Karpas-422 (cell line): ENCODE measurements around the gene LCP2. TPM values are rescaled to one million over a fixed set of nuclear protein-coding genes. Genes with fewer than 3 reads are reported as not detected.

ENCODE experiments used
- DNase-seq: peaks from one replicate; pipeline ENCODE4 v3.0.0-alpha.2; 2015
- H2AFZ ChIP-seq: fragments of 200-600 bp; sonication (generic); 2 replicates; pipeline ENCODE4 v1.6.1; 2014; ENCODE audit warnings: antibody characterized with exemption, low read length, mixed read lengths
- H3K27ac ChIP-seq: fragments of 200-600 bp; sonication (generic); 2 replicates; pipeline ENCODE4 v1.5.1; 2014; ENCODE audit warnings: mild to moderate bottlenecking, low read length, moderate library complexity
- H3K27me3 ChIP-seq: fragments of 200-600 bp; sonication (generic); 2 replicates; pipeline ENCODE4 v1.6.1; 2014; ENCODE audit warnings: low read length, mixed read lengths
- H3K36me3 ChIP-seq: fragments of 200-600 bp; sonication (generic); 2 replicates; pipeline ENCODE4 v1.6.1; 2014; ENCODE audit warnings: low read length, mixed read lengths; ENCODE audit not compliant: insufficient read depth
- H3K4me1 ChIP-seq: fragments of 200-600 bp; sonication (generic); 2 replicates; pipeline ENCODE4 v1.6.1; 2014; ENCODE audit warnings: mild to moderate bottlenecking, low read length, mixed read lengths
- H3K4me2 ChIP-seq: fragments of 200-600 bp; sonication (generic); 2 replicates; pipeline ENCODE4 v1.6.1; 2014; ENCODE audit warnings: low read length, low read depth, mild to moderate bottlenecking; ENCODE audit not compliant: poor library complexity, severe bottlenecking
- H3K4me3 ChIP-seq: fragments of 200-600 bp; sonication (generic); 2 replicates; pipeline ENCODE4 v1.5.1; 2014; ENCODE audit warnings: mild to moderate bottlenecking, antibody characterized with exemption, low read length, mixed read lengths
- H3K79me2 ChIP-seq: fragments of 200-600 bp; sonication (generic); 2 replicates; pipeline ENCODE4 v1.6.1; 2014; ENCODE audit warnings: mild to moderate bottlenecking, low read length, mixed read lengths
- H3K9ac ChIP-seq: fragments of 200-600 bp; sonication (generic); 2 replicates; pipeline ENCODE4 v1.6.0; 2014; ENCODE audit warnings: low read length
- H3K9me2 ChIP-seq: fragments of 200-600 bp; sonication (generic), shearing (Covaris generic); replicated peaks from 2 replicates; pipeline ENCODE4 v1.6.0; 2014; ENCODE audit warnings: mild to moderate bottlenecking, low read length, moderate library complexity; ENCODE audit not compliant: insufficient read depth
- H3K9me3 ChIP-seq: fragments of 300-700, 200-600 bp; sonication (generic); 2 replicates; pipeline ENCODE4 v1.6.1; 2014; ENCODE audit warnings: low read length, mixed read lengths
- H4K20me1 ChIP-seq: fragments of 200-600 bp; sonication (generic); 2 replicates; pipeline ENCODE4 v1.6.1; 2014; ENCODE audit warnings: mild to moderate bottlenecking, antibody characterized with exemption, low read length, low read depth; ENCODE audit not compliant: insufficient read depth
- total RNA-seq: library from RNA; depleted of rRNA; stranded (reverse); fragments of >200 nt; shearing (Covaris generic); gene quantifications from 2 replicates; pipeline ENCODE4 v1.2.3, GENCODE V29; 2014; ENCODE audit warnings: low replicate concordance

LCP2 gene
- total RNA-seq, 1 experiment from 2014 or later = 0.82 TPM

DNA sequence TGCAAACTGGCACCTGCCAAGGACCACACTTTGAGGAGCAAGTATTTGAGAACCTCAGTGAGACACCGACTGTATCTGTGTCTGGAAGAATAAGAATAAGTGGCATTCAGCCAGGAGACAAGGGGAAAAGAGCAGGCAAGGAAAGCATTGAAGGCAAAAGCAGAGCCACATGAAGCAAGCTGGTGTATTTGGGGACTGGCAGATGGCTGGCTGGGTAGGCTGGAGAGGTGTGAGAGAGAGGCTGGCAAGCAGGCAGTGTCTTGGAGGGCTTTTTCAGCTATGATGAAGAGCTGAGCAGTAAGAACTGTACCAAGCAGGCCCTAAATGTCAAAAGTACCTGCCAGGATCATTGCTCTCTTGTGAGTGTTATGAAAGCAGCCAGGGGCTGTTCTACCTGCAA lies 78.9 kb downstream of the LCP2 start:
- H3K9me2 ChIP-seq = no peaks in the 10 kb centered on the region
- H3K4me3 ChIP-seq = peak overlapping the region; percentile 60
- H3K9me3 ChIP-seq = no peaks in the 10 kb centered on the region
- H3K4me2 ChIP-seq = peak overlapping the region; percentile 70
- no peaks in the 10 kb centered on the region for H3K36me3 ChIP-seq
- no peak for DNase-seq
- peak overlapping the region; percentile 61 for H3K9ac ChIP-seq
- H4K20me1 ChIP-seq = no peaks in the 10 kb centered on the region
- H3K4me1 ChIP-seq = peaks cover 76% of the 10 kb centered on the region
- peak overlapping the region; percentile 92 for H3K27ac ChIP-seq
- no peaks in the 10 kb centered on the region for H3K27me3 ChIP-seq
- H3K79me2 ChIP-seq = no peaks in the 10 kb centered on the region
- no peak overlapping the region for H2AFZ ChIP-seq

DNA sequence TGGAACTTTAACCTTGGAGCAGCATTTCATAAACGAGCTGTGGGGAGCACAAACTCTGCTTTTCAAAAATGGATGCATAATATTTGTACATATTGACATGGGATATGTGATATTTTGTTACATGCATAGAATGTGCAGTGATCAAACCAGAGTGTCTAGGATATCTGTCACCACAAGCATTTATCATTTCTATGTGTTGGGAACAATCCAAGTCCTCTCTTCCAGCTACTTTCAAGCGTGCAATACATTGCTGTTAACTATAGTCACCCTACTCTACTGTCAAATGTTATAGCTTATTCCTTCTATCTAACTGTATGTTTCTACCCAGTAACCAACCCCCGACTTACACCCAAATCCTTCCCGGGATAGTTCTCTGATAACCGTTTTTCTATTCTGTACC lies 79.7 kb downstream of the LCP2 start:
- Histone ChIP-seq H4K20me1 (no peaks in the 10 kb centered on the region), H3K4me2 (peak overlapping the region; percentile 70), H3K9me2 (no peaks in the 10 kb centered on the region), H3K9me3 (no peaks in the 10 kb centered on the region), H3K4me3 (no peak overlapping the region), H3K9ac (no peak overlapping the region), H2AFZ (no peak overlapping the region), H3K27ac (no peak overlapping the region), H3K4me1 (peaks cover 67% of the 10 kb centered on the region), H3K79me2 (no peaks in the 10 kb centered on the region), H3K36me3 (no peaks in the 10 kb centered on the region), H3K27me3 (no peaks in the 10 kb centered on the region)
- DNase-seq = no peak

DNA sequence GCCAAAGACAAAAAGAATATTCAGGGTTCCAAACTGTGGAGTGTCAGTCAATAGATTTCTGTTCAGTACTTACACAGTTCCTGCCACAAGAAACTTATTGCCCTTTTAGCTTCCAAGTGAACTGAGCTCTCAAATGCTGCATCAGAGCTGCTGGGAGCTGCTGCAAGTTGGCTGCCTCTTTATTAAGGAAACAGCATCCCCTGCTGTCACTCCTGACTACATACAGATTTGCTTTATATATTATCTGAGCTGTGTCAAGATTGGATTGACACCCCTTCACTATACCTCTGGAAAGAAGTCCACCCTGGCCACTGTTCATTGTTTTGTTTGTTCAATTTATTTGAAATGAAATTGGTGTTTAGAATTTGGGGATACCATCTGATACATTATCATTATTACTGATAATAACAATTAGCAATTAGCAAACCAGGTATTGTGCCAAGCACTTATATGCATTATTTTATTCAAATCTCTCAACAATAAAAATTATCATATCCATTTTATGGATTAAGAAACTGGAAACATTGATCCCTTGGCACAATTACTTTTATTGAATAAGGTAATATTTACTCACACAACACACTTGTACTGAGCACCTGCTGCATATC lies 81.2 kb downstream of the LCP2 start:
- H3K9ac ChIP-seq = peak overlapping the region; percentile 51
- DNase-seq = peak; percentile 92

DNA sequence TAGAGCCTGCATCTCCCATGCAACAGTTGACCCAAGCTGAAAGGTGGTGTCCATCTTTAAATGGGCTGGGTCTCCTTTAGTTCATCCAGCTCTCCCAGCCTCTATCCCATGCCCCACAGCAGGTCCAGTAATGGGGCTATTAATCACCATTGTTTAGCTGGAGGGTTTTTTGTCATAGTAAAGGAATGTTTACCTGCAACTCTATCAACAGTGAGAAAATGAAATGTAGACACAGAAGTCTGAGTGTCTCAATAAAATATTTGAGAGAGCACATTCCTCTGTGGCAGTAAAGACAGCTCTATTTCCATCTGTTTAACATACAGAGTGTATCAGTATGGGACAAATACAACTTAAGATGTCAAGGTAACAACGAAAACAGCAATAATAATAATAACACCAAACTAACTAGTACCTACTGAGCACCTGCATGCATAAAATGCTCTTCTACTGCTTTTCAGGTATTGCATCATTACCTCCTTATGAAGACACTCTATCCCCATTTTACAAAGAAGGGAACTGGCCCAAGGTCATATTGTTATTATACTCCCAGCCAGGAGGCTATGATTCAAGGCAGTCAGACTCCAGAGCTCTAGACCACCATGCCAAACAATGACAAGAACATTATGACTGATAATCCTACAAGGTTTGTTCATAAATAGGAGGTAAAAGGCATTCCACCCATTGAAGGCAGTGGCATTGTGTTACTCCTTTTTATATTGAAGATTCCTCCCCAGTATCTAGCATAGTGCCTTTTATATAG lies 85.8 kb downstream of the LCP2 start:
- Histone ChIP-seq H3K9me3 (no peaks in the 10 kb centered on the region), H3K4me3 (no peak overlapping the region)

More for the DNA sequence above, 81.2 kb downstream of the LCP2 start:
- Histone ChIP-seq H3K36me3 (no peaks in the 10 kb centered on the region), H3K9me2 (no peaks in the 10 kb centered on the region), H3K9me3 (no peaks in the 10 kb centered on the region), H3K4me3 (peak overlapping the region; percentile 51), H4K20me1 (no peaks in the 10 kb centered on the region), H3K79me2 (no peaks in the 10 kb centered on the region), H3K27me3 (no peaks in the 10 kb centered on the region), H2AFZ (peak overlapping the region; percentile 54), H3K27ac (peak overlapping the region; percentile 79), H3K4me1 (peaks cover 56% of the 10 kb centered on the region), H3K4me2 (peak overlapping the region; percentile 75)

DNA sequence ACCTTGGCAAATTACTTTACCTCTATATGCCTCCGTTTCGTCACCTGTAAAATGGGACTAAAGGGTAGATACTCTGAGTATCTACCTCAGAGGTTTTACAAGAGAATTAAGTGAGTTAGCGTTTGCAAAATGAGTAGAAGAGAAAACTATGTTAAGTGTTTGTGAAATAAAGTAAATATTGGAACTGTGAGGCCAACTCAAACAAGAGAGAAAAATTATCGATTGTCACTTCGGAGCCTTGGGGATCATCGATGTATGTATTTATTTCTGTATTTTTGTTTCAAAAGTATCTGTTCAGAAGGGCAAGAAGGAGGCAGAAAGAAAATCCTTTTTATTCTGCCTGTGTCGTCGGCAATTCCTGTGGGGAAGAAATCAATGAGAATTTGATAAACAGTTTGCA lies 90.6 kb downstream of the LCP2 start:
- no peaks in the 10 kb centered on the region for H3K79me2 ChIP-seq
- no peaks in the 10 kb centered on the region for H3K9me3 ChIP-seq
- H3K36me3 ChIP-seq = no peaks in the 10 kb centered on the region
- no peak overlapping the region for H3K9ac ChIP-seq
- no peak overlapping the region for H2AFZ ChIP-seq
- no peaks in the 10 kb centered on the region for H3K27me3 ChIP-seq
- H3K9me2 ChIP-seq = no peaks in the 10 kb centered on the region
- DNase-seq = no peak
- H3K4me1 ChIP-seq = peaks cover 4% of the 10 kb centered on the region
- no peak overlapping the region for H3K4me3 ChIP-seq
- no peak overlapping the region for H3K4me2 ChIP-seq
- no peak overlapping the region for H3K27ac ChIP-seq
- no peaks in the 10 kb centered on the region for H4K20me1 ChIP-seq

More for the DNA sequence above, 85.8 kb downstream of the LCP2 start:
- Histone ChIP-seq H3K4me2 (no peak overlapping the region), H3K27ac (no peak overlapping the region), H2AFZ (no peak overlapping the region), H4K20me1 (no peaks in the 10 kb centered on the region), H3K4me1 (peaks cover 15% of the 10 kb centered on the region), H3K36me3 (no peaks in the 10 kb centered on the region), H3K9me2 (no peaks in the 10 kb centered on the region), H3K27me3 (no peaks in the 10 kb centered on the region), H3K9ac (no peak overlapping the region), H3K79me2 (no peaks in the 10 kb centered on the region)
- no peak for DNase-seq

DNA sequence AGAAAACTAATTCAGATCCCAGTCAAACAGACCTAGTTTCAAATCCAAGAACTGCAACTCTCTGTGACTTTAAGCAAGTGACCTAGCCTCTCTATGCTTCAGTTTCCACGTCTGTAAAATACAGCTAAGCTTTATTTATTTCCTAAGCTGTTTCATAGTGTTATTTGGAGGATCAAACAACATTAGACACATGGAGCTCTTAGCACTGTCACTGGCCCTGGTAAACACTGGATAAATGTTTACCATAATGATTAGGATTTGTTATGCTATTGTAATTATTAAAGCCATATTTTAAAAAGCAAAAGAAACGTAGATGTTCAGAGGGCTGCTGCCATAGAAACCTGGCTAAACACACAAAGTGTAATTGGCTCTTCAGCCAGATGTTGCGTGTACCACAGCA lies 91.4 kb downstream of the LCP2 start:
- H3K27ac ChIP-seq = no peak overlapping the region
- no peaks in the 10 kb centered on the region for H3K79me2 ChIP-seq
- no peak overlapping the region for H3K4me2 ChIP-seq
- peaks cover 10% of the 10 kb centered on the region for H3K4me1 ChIP-seq
- H3K9me3 ChIP-seq = no peaks in the 10 kb centered on the region
- H3K9me2 ChIP-seq = no peaks in the 10 kb centered on the region
- no peak overlapping the region for H2AFZ ChIP-seq
- H3K27me3 ChIP-seq = no peaks in the 10 kb centered on the region
- no peaks in the 10 kb centered on the region for H3K36me3 ChIP-seq
- H4K20me1 ChIP-seq = no peaks in the 10 kb centered on the region
- H3K9ac ChIP-seq = no peak overlapping the region
- no peak overlapping the region for H3K4me3 ChIP-seq
- DNase-seq = no peak

DNA sequence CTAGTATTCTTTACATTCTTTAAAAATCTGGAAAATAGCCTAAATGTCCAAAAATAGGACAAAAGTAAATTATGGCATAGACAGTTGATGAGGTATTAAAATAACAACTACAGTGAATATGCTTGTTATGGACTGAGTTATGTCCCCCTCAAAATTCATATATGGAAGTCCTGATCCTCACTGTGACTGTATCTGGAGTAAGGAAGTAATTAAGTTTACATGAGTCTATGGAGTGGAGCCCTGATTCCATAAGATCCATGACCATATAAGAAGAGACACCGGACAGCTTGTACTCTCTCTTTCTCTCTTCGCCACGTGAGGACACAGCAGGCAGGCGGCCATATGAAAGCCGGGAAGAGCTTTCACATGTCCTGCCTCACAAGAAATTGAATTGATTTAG lies 93.4 kb downstream of the LCP2 start:
- no peak for DNase-seq
- Histone ChIP-seq H4K20me1 (no peaks in the 10 kb centered on the region), H3K9me3 (no peaks in the 10 kb centered on the region), H2AFZ (no peak overlapping the region), H3K4me3 (no peak overlapping the region), H3K36me3 (no peaks in the 10 kb centered on the region), H3K27me3 (no peaks in the 10 kb centered on the region), H3K27ac (no peak overlapping the region), H3K79me2 (no peaks in the 10 kb centered on the region), H3K9me2 (no peaks in the 10 kb centered on the region), H3K4me2 (no peak overlapping the region), H3K9ac (no peak overlapping the region), H3K4me1 (peaks cover 8% of the 10 kb centered on the region)

DNA sequence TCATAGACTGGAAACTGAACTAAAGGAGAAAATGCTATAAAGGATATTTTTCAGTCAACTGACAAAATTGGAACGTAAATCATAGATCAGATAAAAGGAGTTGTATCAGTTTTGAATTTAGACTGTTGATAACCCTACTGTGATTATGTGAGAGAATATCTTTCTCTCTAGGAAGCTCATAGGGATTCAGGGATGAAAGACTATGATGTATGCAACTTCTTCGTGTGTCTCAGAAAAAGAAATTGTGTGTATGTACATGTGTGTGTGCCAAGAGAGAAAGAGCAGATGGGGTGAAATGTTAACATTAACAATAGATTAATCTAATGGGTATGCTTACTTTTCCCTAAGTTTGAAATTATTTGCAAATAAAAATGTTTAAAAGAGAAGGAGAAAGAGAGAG lies 95.5 kb downstream of the LCP2 start:
- H3K27me3 ChIP-seq = no peaks in the 10 kb centered on the region
- no peaks in the 10 kb centered on the region for H3K79me2 ChIP-seq
- H3K36me3 ChIP-seq = no peaks in the 10 kb centered on the region
- H3K27ac ChIP-seq = no peak overlapping the region
- H3K9ac ChIP-seq = no peak overlapping the region
- H2AFZ ChIP-seq = no peak overlapping the region
- DNase-seq = no peak
- H3K9me2 ChIP-seq = no peaks in the 10 kb centered on the region
- no peaks in the 10 kb centered on the region for H4K20me1 ChIP-seq
- peaks cover 8% of the 10 kb centered on the region for H3K4me1 ChIP-seq
- no peak overlapping the region for H3K4me3 ChIP-seq
- H3K9me3 ChIP-seq = no peaks in the 10 kb centered on the region
- H3K4me2 ChIP-seq = no peak overlapping the region
